ENCODE measurements around the gene CCNY. TPM values are rescaled to one million over a fixed set of nuclear protein-coding genes. Genes with fewer than 3 reads are reported as not detected.
A peak's percentile ranks its signal among the peaks of the same experiment; 100 is the strongest.

Gene CCNY
- total RNA-seq, 3 donors from 2014 or later (not counting 1 experiment from before 2014, with no cell fraction given), result 71.0 to 87.2 (median 74.3) TPM

DNA sequence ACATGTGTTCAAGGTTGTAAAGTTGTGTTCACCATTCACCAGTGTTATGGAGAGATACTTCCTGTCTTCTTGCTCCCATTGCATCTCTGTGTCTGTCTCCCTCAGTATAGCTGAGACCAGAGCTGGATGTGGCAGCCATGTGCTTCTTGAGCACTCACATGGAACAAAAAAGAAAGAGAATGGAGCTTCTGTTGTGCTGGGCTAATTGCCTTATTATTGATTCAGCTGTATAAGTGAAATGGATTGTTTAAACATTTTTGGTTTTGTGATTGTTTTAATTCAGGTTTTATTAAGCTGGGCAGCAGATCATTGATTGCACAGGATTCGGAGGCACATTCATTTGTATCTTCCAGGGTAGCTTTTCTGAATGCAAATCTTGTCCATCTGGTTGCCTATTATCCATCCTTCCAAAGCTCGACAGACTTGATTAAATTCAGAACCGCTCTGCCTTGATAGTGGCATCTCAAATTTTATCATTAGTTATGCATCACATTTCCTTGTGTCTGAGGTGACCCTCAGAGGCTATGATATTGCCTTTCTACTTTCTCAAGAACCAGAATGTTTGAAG is 119.9 kb downstream of the CCNY start:
- peaks cover 30 to 50% of the 10 kb centered on the region in 2 donors for H3K4me1 Mint-ChIP-seq
- no peaks in the 10 kb centered on the region for H3K9me3 ChIP-seq (ENCODE audit: control insufficient read depth, insufficient read depth, low read length)
- no peaks in the 10 kb centered on the region for H3K27me3 Mint-ChIP-seq (ENCODE audit: low read depth in 2 of 2)
- H3K4me3 ChIP-seq (ENCODE audit: low read length), result no peak overlapping the region
- H3K4me3 Mint-ChIP-seq, result no peak overlapping the region
- no peaks in the 10 kb centered on the region for H3K9me3 Mint-ChIP-seq
- H3K27ac ChIP-seq (ENCODE audit: low read length), result no peak overlapping the region
- 96% methylated on average over 3 of the region's 3 CpGs for WGBS (ENCODE audit: insufficient coverage)
- H3K36me3 ChIP-seq (ENCODE audit: control insufficient read depth, insufficient read depth, low read length), result no peaks in the 10 kb centered on the region
- TF ChIP-seq, protein P1, sequence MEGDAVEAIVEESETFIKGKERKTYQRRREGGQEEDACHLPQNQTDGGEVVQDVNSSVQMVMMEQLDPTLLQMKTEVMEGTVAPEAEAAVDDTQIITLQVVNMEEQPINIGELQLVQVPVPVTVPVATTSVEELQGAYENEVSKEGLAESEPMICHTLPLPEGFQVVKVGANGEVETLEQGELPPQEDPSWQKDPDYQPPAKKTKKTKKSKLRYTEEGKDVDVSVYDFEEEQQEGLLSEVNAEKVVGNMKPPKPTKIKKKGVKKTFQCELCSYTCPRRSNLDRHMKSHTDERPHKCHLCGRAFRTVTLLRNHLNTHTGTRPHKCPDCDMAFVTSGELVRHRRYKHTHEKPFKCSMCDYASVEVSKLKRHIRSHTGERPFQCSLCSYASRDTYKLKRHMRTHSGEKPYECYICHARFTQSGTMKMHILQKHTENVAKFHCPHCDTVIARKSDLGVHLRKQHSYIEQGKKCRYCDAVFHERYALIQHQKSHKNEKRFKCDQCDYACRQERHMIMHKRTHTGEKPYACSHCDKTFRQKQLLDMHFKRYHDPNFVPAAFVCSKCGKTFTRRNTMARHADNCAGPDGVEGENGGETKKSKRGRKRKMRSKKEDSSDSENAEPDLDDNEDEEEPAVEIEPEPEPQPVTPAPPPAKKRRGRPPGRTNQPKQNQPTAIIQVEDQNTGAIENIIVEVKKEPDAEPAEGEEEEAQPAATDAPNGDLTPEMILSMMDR (IDR thresholded peaks at IDR 0.05), result no peak
- H3K27ac Mint-ChIP-seq, result peak overlapping the region; percentile 11 to 25
- peaks cover 41% of the 10 kb centered on the region for H3K4me1 ChIP-seq (ENCODE audit: control insufficient read depth, insufficient read depth, low read length)
- ATAC-seq, result no peak
- no peaks in the 10 kb centered on the region for H3K27me3 ChIP-seq (ENCODE audit: control insufficient read depth, insufficient read depth, low read length)
- no peak for DNase-seq
- intact Hi-C loops (cut with micrococcal nuclease), result no loop called here
- no peaks in the 10 kb centered on the region for H3K36me3 Mint-ChIP-seq

DNA sequence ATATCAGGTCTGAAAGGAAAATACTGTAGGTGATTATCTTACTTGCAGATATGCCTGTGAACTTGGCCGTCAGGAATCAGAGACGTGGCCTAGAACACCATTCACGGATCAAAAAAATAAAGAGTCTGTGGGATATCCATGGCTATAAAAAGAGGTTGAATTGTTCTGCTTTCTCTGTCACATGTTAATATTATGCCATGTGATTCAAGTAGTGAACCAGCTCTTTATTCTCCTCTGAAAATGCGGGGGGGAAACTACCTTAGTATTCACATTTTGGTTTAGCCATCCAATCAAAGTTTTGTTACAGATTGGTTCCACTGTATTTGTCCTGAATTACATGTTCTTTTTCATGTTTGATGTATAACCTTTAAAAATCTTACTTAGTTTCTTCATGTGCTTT is 120.5 kb downstream of the CCNY start:
- peak overlapping the region in 1 of 2 donors; percentile 13 for H3K27ac Mint-ChIP-seq
- DNase-seq, result no peak
- 97% methylated on average over 3 of the region's 4 CpGs for WGBS (ENCODE audit: insufficient coverage)
- Histone ChIP-seq H3K4me1 (ENCODE audit: control insufficient read depth, insufficient read depth, low read length) (peaks cover 36% of the 10 kb centered on the region), H3K9me3 (ENCODE audit: control insufficient read depth, insufficient read depth, low read length) (no peaks in the 10 kb centered on the region), H3K27ac (ENCODE audit: low read length) (no peak overlapping the region), H3K27me3 (ENCODE audit: control insufficient read depth, insufficient read depth, low read length) (no peaks in the 10 kb centered on the region), H3K36me3 (ENCODE audit: control insufficient read depth, insufficient read depth, low read length) (no peaks in the 10 kb centered on the region), H3K4me3 (ENCODE audit: low read length) (no peak overlapping the region)
- TF ChIP-seq, protein P1 (IDR thresholded peaks at IDR 0.05), result no peak
- H3K27me3 Mint-ChIP-seq (ENCODE audit: low read depth in 2 of 2), result no peaks in the 10 kb centered on the region
- H3K4me1 Mint-ChIP-seq, result peaks cover 27 to 45% of the 10 kb centered on the region in 2 donors
- intact Hi-C loops (cut with micrococcal nuclease), result no loop called here
- H3K9me3 Mint-ChIP-seq, result no peaks in the 10 kb centered on the region
- no peaks in the 10 kb centered on the region for H3K36me3 Mint-ChIP-seq
- no peak overlapping the region for H3K4me3 Mint-ChIP-seq
- no peak for ATAC-seq

- Mint-ChIP-seq H3K4me3 (peak overlapping the region; percentile 74), H3K27ac (peak overlapping the region; percentile 81 to 88), H3K4me1 (peaks cover 26 to 38% of the 10 kb centered on the region in 2 donors), H3K36me3 (no peaks in the 10 kb centered on the region), H3K9me3 (no peaks in the 10 kb centered on the region), H3K27me3 (ENCODE audit: low read depth in 2 of 2) (no peaks in the 10 kb centered on the region)
- 91% methylated on average over 12 of the region's 12 CpGs for WGBS (ENCODE audit: insufficient coverage)
- Histone ChIP-seq H3K4me3 (ENCODE audit: low read length) (no peak overlapping the region), H3K27me3 (ENCODE audit: control insufficient read depth, insufficient read depth, low read length) (no peaks in the 10 kb centered on the region), H3K9me3 (ENCODE audit: control insufficient read depth, insufficient read depth, low read length) (no peaks in the 10 kb centered on the region), H3K36me3 (ENCODE audit: control insufficient read depth, insufficient read depth, low read length) (no peaks in the 10 kb centered on the region), H3K4me1 (ENCODE audit: control insufficient read depth, insufficient read depth, low read length) (peaks cover 46% of the 10 kb centered on the region), H3K27ac (ENCODE audit: low read length) (no peak overlapping the region)
- DNase-seq (no peak), ATAC-seq (peak in 1 of 3 donors; percentile 42)
- intact Hi-C loops (cut with micrococcal nuclease), result no loop called here
- TF ChIP-seq, protein P1 (IDR thresholded peaks at IDR 0.05), result no peak
Observed at GRCh38 chr10:35458500-35459448, 122.5 kb downstream of the CCNY start.
